Lung microvascular endothelial cell (primary cell): Measurements from ENCODE around the gene ASMTL. TPM values are rescaled to one million over a fixed set of nuclear protein-coding genes. Genes with fewer than 3 reads are reported as not detected.
A peak's percentile ranks its signal among the peaks of the same experiment; 100 is the strongest.
"Not testable (repeated sequence)": the region's sequence is repeated elsewhere in the genome, so short reads cannot be mapped to it uniquely, and the experiment has no call there.

ENCODE experiments used
- DNase-seq, 2 donors: peaks; one replicate each; pipeline versions ENCODE4 v3.0.0 to v3.0.0-alpha.2; 2010; ENCODE audit warnings: low read depth in 2 of 2
- total RNA-seq: library from RNA; depleted of rRNA; stranded (reverse); fragments of >200 nt; gene quantifications from 2 replicates; pipeline ENCODE4 v1.2.1, GENCODE V29; 2014

ASMTL gene
- total RNA-seq, 1 donor from 2014 or later, result 10.7 TPM

- no peak for DNase-seq
Measured at GRCh38 chrX:1407035-1407434, 45.7 kb downstream of the ASMTL start.

GRCh38 chrX:1405769-1406168 lies 46.9 kb downstream of the ASMTL start:
- not testable (repeated sequence) for DNase-seq

- not testable (repeated sequence) for DNase-seq
Measured at GRCh38 chrX:1403867-1404266, 48.8 kb downstream of the ASMTL start.

GRCh38 chrX:1403228-1403627 lies 49.5 kb downstream of the ASMTL start:
- no peak for DNase-seq

GRCh38 chrX:1401611-1402430 lies 50.9 kb downstream of the ASMTL start:
- DNase-seq, result no peak

- DNase-seq, result no peak
Measured at GRCh38 chrX:1400742-1401471, 51.8 kb downstream of the ASMTL start.

GRCh38 chrX:1400049-1400448 lies 52.7 kb downstream of the ASMTL start:
- DNase-seq, result no peak

GRCh38 chrX:1398431-1399340 lies 54.0 kb downstream of the ASMTL start:
- no peak for DNase-seq

GRCh38 chrX:1397441-1398270 lies 55.1 kb downstream of the ASMTL start:
- DNase-seq, result no peak

GRCh38 chrX:1397001-1397400 lies 55.7 kb downstream of the ASMTL start:
- DNase-seq, result no peak

- DNase-seq, result no peak
Measured at GRCh38 chrX:1395646-1396216, 57.0 kb downstream of the ASMTL start.

- no peak for DNase-seq
Measured at GRCh38 chrX:1394731-1395501, 57.8 kb downstream of the ASMTL start.

- no peak for DNase-seq
Measured at GRCh38 chrX:1393871-1394615, 58.7 kb downstream of the ASMTL start.

- peak; percentile 53 to 75 for DNase-seq
Measured at GRCh38 chrX:1392376-1393068, 60.2 kb downstream of the ASMTL start.

GRCh38 chrX:1391707-1392375 lies 60.9 kb downstream of the ASMTL start, which contains the start of gene SLC25A6:
SLC25A6 (minus strand) TSS chrX:1392113; CDS start chrX:1392009, 104 bp downstream.
- peak; percentile 96 to 99 for DNase-seq

GRCh38 chrX:1391370-1391706 lies 61.4 kb downstream of the ASMTL start:
- DNase-seq, result no peak

- DNase-seq, result no peak
Measured at GRCh38 chrX:1390621-1391369, 61.9 kb downstream of the ASMTL start.
